K562 (cell line): Measurements from ENCODE around the gene CMIP. TPM values are rescaled to one million over a fixed set of nuclear protein-coding genes. Genes with fewer than 3 reads are reported as not detected.
A peak's percentile ranks its signal among the peaks of the same experiment; 100 is the strongest.

Source experiments
- ASH1L ChIP-seq: fragments of 450-650 bp; IDR thresholded peaks from 2 replicates; pipeline ENCODE4 v1.6.1; 2018; ENCODE audit warnings: borderline replicate concordance, mild to moderate bottlenecking, low read depth; ENCODE audit not compliant: partially characterized antibody
- CREB3 ChIP-seq: fragments of 450-650 bp; conservative IDR thresholded peaks from 2 replicates; pipeline ENCODE4 v1.6.1; 2016; ENCODE audit warnings: missing genetic modification characterization, low read depth, mild to moderate bottlenecking, missing compliant biosample characterization, moderate library complexity
- EGR1 ChIP-seq: fragments of 450-650 bp; conservative IDR thresholded peaks from 2 replicates; pipeline ENCODE4 v1.6.1; 2017; ENCODE audit warnings: mild to moderate bottlenecking
- ELK3 ChIP-seq: fragments of 450-650 bp; formaldehyde crosslinking; IDR thresholded peaks from 2 replicates; pipeline ENCODE4 v1.4.0; 2020; ENCODE audit warnings: mild to moderate bottlenecking
- ETS1 ChIP-seq: conservative IDR thresholded peaks from 2 replicates; pipeline ENCODE4 v1.6.1; 2011; ENCODE audit warnings: low read depth, mild to moderate bottlenecking, low read length; ENCODE audit not compliant: control insufficient read depth
- EZH2 ChIP-seq: IDR thresholded peaks from 2 replicates; pipeline ENCODE4 v1.6.1; 2012; ENCODE audit warnings: low read depth, mild to moderate bottlenecking, inconsistent platforms, low read length, borderline replicate concordance
- KAT8 ChIP-seq: fragments of 450-650 bp; IDR thresholded peaks from 2 replicates; pipeline ENCODE4 v1.6.1; 2016; ENCODE audit warnings: low read depth, mild to moderate bottlenecking
- KDM5B ChIP-seq: fragments of 200-600 bp; sonication (generic); IDR thresholded peaks from 2 replicates; pipeline ENCODE4 v1.6.1; 2012; ENCODE audit warnings: low read depth, mild to moderate bottlenecking, moderate library complexity, low read length, control low read depth, inconsistent platforms; ENCODE audit not compliant: insufficient replicate concordance
- MLX ChIP-seq, 2 experiments: fragments of 450-650 bp in 1 of 2; sonication (generic) in 1 of 2; formaldehyde crosslinking; conservative IDR thresholded peaks; 2 replicates each; pipeline versions ENCODE4 v1.4.0 to v1.8.1; 2020 to 2022; ENCODE audit warnings: mild to moderate bottlenecking in 1 of 2, missing genetic modification reagents in 1 of 2
- NR1H2 ChIP-seq: sonication (generic); formaldehyde crosslinking; IDR thresholded peaks from 2 replicates; pipeline ENCODE4 v1.4.0; 2020; ENCODE audit warnings: mild to moderate bottlenecking, missing genetic modification reagents
- PKNOX1 ChIP-seq: fragments of 450-650 bp; IDR thresholded peaks from 2 replicates; pipeline ENCODE4 v1.6.1; 2016
- POLR2H ChIP-seq: IDR thresholded peaks from 2 replicates; pipeline ENCODE4 v1.6.1; 2016; ENCODE audit warnings: missing genetic modification characterization, low read depth, mild to moderate bottlenecking, control low read depth, missing compliant biosample characterization, moderate library complexity
- TBL1XR1 ChIP-seq, 2 experiments: IDR thresholded peaks; 2 replicates each; pipeline ENCODE4 v1.6.1; 2012; ENCODE audit warnings: improper control_type of control experiment in 2 of 2, low read length in 2 of 2, mild to moderate bottlenecking in 1 of 2
- ZBTB26 ChIP-seq: fragments of 450-650 bp; formaldehyde crosslinking; IDR thresholded peaks from 2 replicates; pipeline ENCODE4 v1.4.0; 2022; ENCODE audit warnings: missing genetic modification characterization
- ZNF12 ChIP-seq: sonication (generic); formaldehyde crosslinking; IDR thresholded peaks from 2 replicates; pipeline ENCODE4 v1.4.0; 2020; ENCODE audit warnings: mild to moderate bottlenecking, missing genetic modification reagents
- ZNF133 ChIP-seq: fragments of 250-450 bp; sonication (Bioruptor Pico); IDR thresholded peaks from 2 replicates; pipeline ENCODE4 v1.4.0; 2020; ENCODE audit warnings: mild to moderate bottlenecking
- ZNF395 ChIP-seq: fragments of 200-800 bp; sonication (Bioruptor generic); IDR thresholded peaks from 2 replicates; pipeline ENCODE4 v1.6.1; 2017; ENCODE audit warnings: missing genetic modification characterization, missing compliant biosample characterization
- ZNF717 ChIP-seq: fragments of 250-450 bp; sonication (Bioruptor Pico); IDR thresholded peaks from 2 replicates; pipeline ENCODE4 v1.5.0; 2021
- polyA plus RNA-seq, 8 experiments: library from polyadenylated mRNA; depleted of rRNA in 4 of 8; stranded (reverse) in 5 of 8; unstranded in 3 of 8; fragments of >200 nt; fragmentation: Nextera tagmentation in 2 of 8; fragmentation: Illumina TruSeq in 1 of 8; extraction: Ambion mirVana in 2 of 8; extraction: Trizol in 1 of 8; gene quantifications; 2 replicates each; pipeline versions ENCODE4 v1.2.1 to v1.2.3, GENCODE V29; 2011 to 2014; ENCODE audit warnings: inconsistent platforms in 1 of 8, missing spikeins in 1 of 8
- total RNA-seq, 7 experiments: library from RNA; depleted of rRNA in 6 of 7; stranded (reverse); fragments of >200 nt in 6 of 7; fragmentation: Illumina TruSeq in 2 of 7; extraction: Trizol in 2 of 7; gene quantifications; 2 replicates each; pipeline versions ENCODE4 v1.2.1 to v1.2.3, GENCODE V29; 2011 to 2021; ENCODE audit warnings: low replicate concordance in 1 of 7

CMIP gene
- total and polyA plus RNA-seq, 9 of the 15 experiments (the other 6 are each of a cell fraction or from before 2014, with no cell fraction given), result 0.94 to 82.5 (median 10.3) TPM

- no peak for TF ChIP-seq ZNF395 (CRISPR knock-in tag)
- TF ChIP-seq POLR2H (tag), result no peak
- TF ChIP-seq EZH2, result no peak
- no peak for TF ChIP-seq KAT8
- TF ChIP-seq ZNF717 (CRISPR knock-in tag), result no peak
- no peak for TF ChIP-seq ZBTB26 (CRISPR knock-in tag)
- no peak for TF ChIP-seq EGR1
- TF ChIP-seq CREB3 (tag), result no peak
- peak; percentile 9; the same call in 1 of the 2 replicates for TF ChIP-seq ZNF12 (CRISPR knock-in tag)
- TF ChIP-seq NR1H2 (CRISPR knock-in tag), result 0 out of 2 replicates have a peak, but pooled peaks have one; percentile 11
- TF ChIP-seq ETS1, result no peak
- TF ChIP-seq TBL1XR1 (IDR thresholded peaks at IDR 0.05; ENCODE audit: low read length in 2 of 2), result 0 out of 4 replicates have a peak, but pooled peaks of 1 of the 2 experiments have one; percentile 6
- no peak for TF ChIP-seq ELK3 (CRISPR knock-in tag)
- no peak for TF ChIP-seq ASH1L
- no peak for TF ChIP-seq PKNOX1
- no peak for TF ChIP-seq ZNF133
- no peak for TF ChIP-seq MLX (CRISPR knock-in tag; conservative IDR thresholded peaks at IDR 0.05)
- peak; percentile 13 for TF ChIP-seq KDM5B
Observed at GRCh38 chr16:81633147-81633619, 188.6 kb downstream of the CMIP start (continued).
